ENCODE results near the gene SCGB1D2.

Gene SCGB1D2

GRCh38 chr11:62264004-62264403 lies 22.0 kb downstream of the SCGB1D2 start:
- H3K4me3 ChIP-seq (ENCODE audit: low read depth, low read length) = no peak overlapping the region
- TF ChIP-seq MYC (IDR thresholded peaks at IDR 0.05; ENCODE audit: low read depth, low read length) (no peak), POLR2A (IDR thresholded peaks at IDR 0.05; ENCODE audit: extremely low read depth, insufficient read length) (no peak), CTCF (IDR thresholded peaks at IDR 0.05; ENCODE audit: low read depth, low read length) (no peak), MAX (IDR thresholded peaks at IDR 0.05; ENCODE audit: low read depth, low read length) (no peak)
- DNase-seq (ENCODE audit: low read depth) = no peak

- TF ChIP-seq POLR2A (IDR thresholded peaks at IDR 0.05; ENCODE audit: extremely low read depth, insufficient read length) (no peak), CTCF (IDR thresholded peaks at IDR 0.05; ENCODE audit: low read depth, low read length) (no peak), MAX (IDR thresholded peaks at IDR 0.05; ENCODE audit: low read depth, low read length) (no peak), MYC (IDR thresholded peaks at IDR 0.05; ENCODE audit: low read depth, low read length) (no peak)
- no peak for DNase-seq (ENCODE audit: low read depth)
- no peak overlapping the region for H3K4me3 ChIP-seq (ENCODE audit: low read depth, low read length)
Observed at GRCh38 chr11:62266558-62266957, 24.5 kb downstream of the SCGB1D2 start.

GRCh38 chr11:62267050-62267449 lies 25.0 kb downstream of the SCGB1D2 start:
- no peak for DNase-seq (ENCODE audit: low read depth)
- H3K4me3 ChIP-seq (ENCODE audit: low read depth, low read length) = no peak overlapping the region
- no peak for TF ChIP-seq POLR2A (IDR thresholded peaks at IDR 0.05; ENCODE audit: extremely low read depth, insufficient read length)
- TF ChIP-seq CTCF (IDR thresholded peaks at IDR 0.05; ENCODE audit: low read depth, low read length) = no peak
- no peak for TF ChIP-seq MYC (IDR thresholded peaks at IDR 0.05; ENCODE audit: low read depth, low read length)
- no peak for TF ChIP-seq MAX (IDR thresholded peaks at IDR 0.05; ENCODE audit: low read depth, low read length)

GRCh38 chr11:62267576-62267975 lies 25.5 kb downstream of the SCGB1D2 start:
- H3K4me3 ChIP-seq (ENCODE audit: low read depth, low read length) = no peak overlapping the region
- no peak for DNase-seq (ENCODE audit: low read depth)
- no peak for TF ChIP-seq MYC (IDR thresholded peaks at IDR 0.05; ENCODE audit: low read depth, low read length)
- TF ChIP-seq POLR2A (IDR thresholded peaks at IDR 0.05; ENCODE audit: extremely low read depth, insufficient read length) = no peak
- no peak for TF ChIP-seq MAX (IDR thresholded peaks at IDR 0.05; ENCODE audit: low read depth, low read length)
- TF ChIP-seq CTCF (IDR thresholded peaks at IDR 0.05; ENCODE audit: low read depth, low read length) = no peak

- no peak within 1 kb of the TSS for H3K4me3 ChIP-seq (ENCODE audit: low read depth, low read length)
- no peak for TF ChIP-seq MYC (IDR thresholded peaks at IDR 0.05; ENCODE audit: low read depth, low read length)
- TF ChIP-seq POLR2A (IDR thresholded peaks at IDR 0.05; ENCODE audit: extremely low read depth, insufficient read length) = no peak
- no peak for TF ChIP-seq MAX (IDR thresholded peaks at IDR 0.05; ENCODE audit: low read depth, low read length)
- no peak for TF ChIP-seq CTCF (IDR thresholded peaks at IDR 0.05; ENCODE audit: low read depth, low read length)
- no peak for DNase-seq (ENCODE audit: low read depth)
Observed at GRCh38 chr11:62269654-62270278, 27.7 kb downstream of the SCGB1D2 start, which contains the start of gene SCGB2A2. Gene SCGB2A2 (plus strand): TSS chr11:62270158. CDS start chr11:62270217, 59 bp downstream.

Data from NB4 (cell line).